ENCODE measurements around the gene TIMM10. TPM values are rescaled to one million over a fixed set of nuclear protein-coding genes. Genes with fewer than 3 reads are reported as not detected.

Gene TIMM10
- total RNA-seq, 1 experiment from 2014 or later, result 94.7 TPM

DNA sequence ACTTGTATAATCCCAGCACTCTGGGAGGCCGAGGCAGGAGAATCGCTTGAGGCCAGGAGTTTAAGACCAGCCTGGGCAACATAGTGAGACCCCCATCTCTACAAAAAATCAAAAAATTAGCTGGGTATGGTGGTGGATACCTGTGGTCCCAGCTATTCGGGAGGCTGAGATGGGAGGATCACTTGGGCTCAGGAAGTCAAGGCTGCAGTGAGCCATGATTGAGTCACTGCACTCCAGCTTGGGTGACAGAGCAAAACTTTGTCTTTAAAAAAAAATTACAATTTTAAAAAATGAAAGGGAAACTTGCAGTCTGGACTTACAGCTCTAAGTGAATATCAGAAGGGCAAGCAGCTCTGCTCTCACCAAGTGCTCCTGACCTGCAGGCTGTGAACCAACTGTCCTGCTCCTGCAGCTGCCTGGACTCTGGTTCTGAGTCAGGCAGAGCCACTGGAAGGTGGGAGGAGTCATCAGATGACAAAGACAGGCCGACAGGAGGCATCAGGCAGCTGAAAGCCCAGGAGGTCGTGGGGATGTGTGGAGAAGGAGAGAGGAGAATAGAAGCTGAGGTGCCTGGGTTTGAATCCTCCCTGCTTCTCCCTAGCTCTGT is 16.4 kb upstream of the TIMM10 start:
- H3K9me3 ChIP-seq (ENCODE audit: insufficient read depth, low read depth), result no peaks in the 10 kb centered on the region
- H3K36me3 ChIP-seq (ENCODE audit: low read depth), result no peaks in the 10 kb centered on the region
- no TSS peak for BruUV-seq (replicated peaks)
- ChIA-PET CTCF (no interaction called here), POLR2A (ENCODE audit: unreplicated experiment) (no interaction called here)
- H4K20me1 ChIP-seq (ENCODE audit: insufficient read depth), result no peaks in the 10 kb centered on the region
- no peak overlapping the region for H3K4me3 ChIP-seq
- H3K27ac ChIP-seq, result no peak overlapping the region
- H2AFZ ChIP-seq, result no peak overlapping the region
- H3K4me2 ChIP-seq, result no peak overlapping the region
- no peaks in the 10 kb centered on the region for H3K27me3 ChIP-seq (ENCODE audit: insufficient read depth, low read depth)
- DNase-seq, result peak in 1 of 2 experiments; percentile 31
- H3K79me2 ChIP-seq (ENCODE audit: low read depth), result no peaks in the 10 kb centered on the region
- TF ChIP-seq, protein P1, sequence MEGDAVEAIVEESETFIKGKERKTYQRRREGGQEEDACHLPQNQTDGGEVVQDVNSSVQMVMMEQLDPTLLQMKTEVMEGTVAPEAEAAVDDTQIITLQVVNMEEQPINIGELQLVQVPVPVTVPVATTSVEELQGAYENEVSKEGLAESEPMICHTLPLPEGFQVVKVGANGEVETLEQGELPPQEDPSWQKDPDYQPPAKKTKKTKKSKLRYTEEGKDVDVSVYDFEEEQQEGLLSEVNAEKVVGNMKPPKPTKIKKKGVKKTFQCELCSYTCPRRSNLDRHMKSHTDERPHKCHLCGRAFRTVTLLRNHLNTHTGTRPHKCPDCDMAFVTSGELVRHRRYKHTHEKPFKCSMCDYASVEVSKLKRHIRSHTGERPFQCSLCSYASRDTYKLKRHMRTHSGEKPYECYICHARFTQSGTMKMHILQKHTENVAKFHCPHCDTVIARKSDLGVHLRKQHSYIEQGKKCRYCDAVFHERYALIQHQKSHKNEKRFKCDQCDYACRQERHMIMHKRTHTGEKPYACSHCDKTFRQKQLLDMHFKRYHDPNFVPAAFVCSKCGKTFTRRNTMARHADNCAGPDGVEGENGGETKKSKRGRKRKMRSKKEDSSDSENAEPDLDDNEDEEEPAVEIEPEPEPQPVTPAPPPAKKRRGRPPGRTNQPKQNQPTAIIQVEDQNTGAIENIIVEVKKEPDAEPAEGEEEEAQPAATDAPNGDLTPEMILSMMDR (conservative IDR thresholded peaks at IDR 0.05), result no peak
- no peak for TF ChIP-seq EZH2 (IDR thresholded peaks at IDR 0.05; ENCODE audit: low read depth)
- H3K9me2 ChIP-seq (ENCODE audit: insufficient read depth), result no peaks in the 10 kb centered on the region
- intact Hi-C loops (cut with micrococcal nuclease; ENCODE audit: unreplicated experiment), result no loop called here
- H3K4me1 ChIP-seq (replicated peaks; ENCODE audit: insufficient read depth), result 0 out of 2 replicates have a peak, but pooled peaks cover 5% of the 10 kb centered on the region
- no peaks in the 10 kb centered on the region for H3F3A ChIP-seq (ENCODE audit: insufficient read depth, low read depth)

DNA sequence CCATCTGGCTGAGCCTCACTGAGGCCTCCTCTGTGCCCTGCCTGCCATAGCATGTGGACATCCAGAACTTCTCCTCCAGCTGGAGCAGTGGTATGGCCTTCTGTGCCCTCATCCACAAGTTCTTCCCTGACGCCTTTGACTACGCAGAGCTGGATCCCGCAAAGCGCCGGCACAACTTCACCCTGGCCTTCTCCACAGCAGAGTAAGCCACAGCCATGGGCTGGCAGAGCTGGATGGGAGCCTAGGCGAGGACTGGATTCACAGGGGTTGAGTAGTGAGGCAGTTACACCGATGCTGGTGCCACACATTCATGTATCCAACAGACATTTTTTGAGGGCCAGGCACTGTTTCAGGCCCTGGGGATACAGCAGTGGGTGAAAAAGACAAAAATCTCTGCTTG is 15.9 kb upstream of the TIMM10 start:
- Histone ChIP-seq H3K27me3 (ENCODE audit: insufficient read depth, low read depth) (no peaks in the 10 kb centered on the region), H3F3A (ENCODE audit: insufficient read depth, low read depth) (no peaks in the 10 kb centered on the region), H3K4me2 (no peak overlapping the region), H3K27ac (no peak overlapping the region), H4K20me1 (ENCODE audit: insufficient read depth) (no peaks in the 10 kb centered on the region), H3K9me2 (ENCODE audit: insufficient read depth) (no peaks in the 10 kb centered on the region), H2AFZ (no peak overlapping the region), H3K4me3 (no peak overlapping the region), H3K79me2 (ENCODE audit: low read depth) (no peaks in the 10 kb centered on the region), H3K4me1 (replicated peaks; ENCODE audit: insufficient read depth) (0 out of 2 replicates have a peak, but pooled peaks cover 5% of the 10 kb centered on the region), H3K9me3 (ENCODE audit: insufficient read depth, low read depth) (no peaks in the 10 kb centered on the region), H3K36me3 (ENCODE audit: low read depth) (no peaks in the 10 kb centered on the region)
- TF ChIP-seq, protein P1 (conservative IDR thresholded peaks at IDR 0.05), result no peak
- no peak for TF ChIP-seq EZH2 (IDR thresholded peaks at IDR 0.05; ENCODE audit: low read depth)
- ChIA-PET CTCF (no interaction called here), POLR2A (ENCODE audit: unreplicated experiment) (no interaction called here)
- intact Hi-C loops (cut with micrococcal nuclease; ENCODE audit: unreplicated experiment), result no loop called here
- DNase-seq, result no peak
- BruUV-seq (replicated peaks), result no TSS peak

DNA sequence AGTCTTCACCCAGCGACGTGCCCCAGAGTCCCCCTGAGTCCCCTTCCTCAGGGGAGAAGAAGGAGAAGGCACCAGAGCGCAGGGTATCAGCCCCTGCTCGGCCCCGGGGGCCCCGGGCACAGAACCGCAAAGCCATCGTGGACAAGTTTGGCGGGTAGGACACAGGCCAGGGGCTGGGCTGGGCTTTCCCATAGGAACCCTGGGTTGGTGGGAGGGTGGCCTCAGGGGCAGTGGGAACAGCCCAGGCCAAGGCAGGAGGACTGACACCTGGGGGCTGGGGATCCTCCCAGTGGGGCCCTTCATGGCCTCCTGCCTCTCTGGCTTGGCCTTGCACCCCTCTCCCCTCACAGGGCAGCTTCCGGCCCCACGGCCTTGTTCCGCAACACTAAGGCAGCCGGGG is 15.3 kb upstream of the TIMM10 start:
- CTCF ChIA-PET, result no interaction called here
- no peaks in the 10 kb centered on the region for H3K9me3 ChIP-seq (ENCODE audit: insufficient read depth, low read depth)

More for the DNA sequence above, 15.3 kb upstream of the TIMM10 start:
- TF ChIP-seq, protein P1 (conservative IDR thresholded peaks at IDR 0.05), result no peak
- TF ChIP-seq EZH2 (IDR thresholded peaks at IDR 0.05; ENCODE audit: low read depth), result no peak
- Histone ChIP-seq H3F3A (ENCODE audit: insufficient read depth, low read depth) (no peaks in the 10 kb centered on the region), H3K4me1 (replicated peaks; ENCODE audit: insufficient read depth) (0 out of 2 replicates have a peak, but pooled peaks cover 5% of the 10 kb centered on the region), H4K20me1 (ENCODE audit: insufficient read depth) (no peaks in the 10 kb centered on the region), H3K79me2 (ENCODE audit: low read depth) (no peaks in the 10 kb centered on the region), H3K4me3 (no peak overlapping the region), H2AFZ (no peak overlapping the region), H3K36me3 (ENCODE audit: low read depth) (no peaks in the 10 kb centered on the region), H3K27ac (no peak overlapping the region), H3K4me2 (no peak overlapping the region), H3K27me3 (ENCODE audit: insufficient read depth, low read depth) (no peaks in the 10 kb centered on the region), H3K9me2 (ENCODE audit: insufficient read depth) (no peaks in the 10 kb centered on the region)
- POLR2A ChIA-PET (ENCODE audit: unreplicated experiment), result no interaction called here
- no peak for DNase-seq
- intact Hi-C loops (cut with micrococcal nuclease; ENCODE audit: unreplicated experiment), result no loop called here
- BruUV-seq (replicated peaks), result no TSS peak

Measured in PC-9 (cell line).